T1000 (cell line): Measurements from ENCODE around the gene MTR.
"Not testable (repeated sequence)": the region's sequence is repeated elsewhere in the genome, so short reads cannot be mapped to it uniquely, and the experiment has no call there.

Experiments used
- DNase-seq: peaks from one replicate; lab custom pipeline; 2025; ENCODE audit warnings: mixed read lengths; lab: John Stamatoyannopoulos, UW

MTR gene

DNA sequence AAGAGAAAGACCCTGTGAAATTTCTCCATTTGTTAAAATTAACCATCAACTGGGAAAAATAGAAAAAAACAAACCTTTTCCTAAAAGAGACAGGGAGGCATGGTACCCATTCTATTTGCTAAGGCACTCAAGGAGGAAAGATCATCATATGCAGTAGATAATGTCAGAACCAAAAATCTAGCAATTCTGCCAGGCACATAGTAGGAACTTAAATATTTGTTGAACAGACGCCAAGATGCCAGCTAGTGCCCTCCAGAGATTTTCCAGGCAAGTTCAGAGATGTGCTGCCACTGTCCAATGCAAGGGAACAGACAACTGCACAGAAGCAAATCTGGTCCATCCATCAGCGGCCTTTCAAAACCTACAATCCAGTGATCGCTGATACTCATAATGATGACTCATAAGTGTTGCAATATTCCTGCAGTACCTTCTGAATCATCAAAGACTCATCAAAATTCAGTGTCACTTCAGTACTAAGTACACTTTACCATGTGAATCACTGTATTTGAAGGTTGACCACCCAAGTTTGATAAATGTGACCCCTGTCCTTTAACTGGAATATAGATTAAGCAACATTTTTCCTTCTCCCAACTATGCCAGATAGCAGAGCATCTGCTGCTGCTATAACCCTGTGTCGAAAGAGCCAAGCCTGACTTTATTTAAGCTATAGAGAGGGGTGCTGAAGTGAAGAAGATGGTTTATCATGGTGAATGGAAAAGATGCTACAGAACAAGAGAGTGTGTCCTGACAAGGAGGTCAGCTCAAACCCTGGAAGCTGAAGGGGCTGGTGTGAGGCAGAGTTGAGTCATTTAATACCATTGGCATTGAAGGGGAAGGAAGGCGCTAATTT, 110.0 kb downstream of the MTR start:
- peak; percentile 3 for DNase-seq

- no peak for DNase-seq
Observed at GRCh38 chr1:236907205-236907604, 112.1 kb downstream of the MTR start.

DNA sequence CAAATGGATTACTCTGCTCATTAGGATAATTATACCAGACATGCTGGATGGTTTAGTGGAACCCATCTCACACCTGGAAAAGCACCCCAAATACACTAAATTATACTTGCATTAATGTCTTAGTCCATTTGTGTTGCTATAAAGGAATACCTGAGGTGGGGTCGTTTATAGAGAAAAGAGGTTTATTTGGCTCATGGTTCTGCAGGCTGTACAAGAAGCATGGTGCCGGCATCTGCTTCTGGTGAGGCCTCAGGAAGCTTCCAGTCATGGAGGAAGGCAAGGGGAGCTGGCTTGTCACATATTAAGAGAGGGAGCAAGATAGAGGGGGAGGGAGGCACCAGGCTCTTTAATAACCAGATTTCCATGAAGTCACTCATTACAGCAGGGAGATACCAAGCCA, 113.6 kb downstream of the MTR start:
- DNase-seq, result no peak

- DNase-seq, result not testable (repeated sequence)
Observed at GRCh38 chr1:236911047-236911446, 116.0 kb downstream of the MTR start.

GRCh38 chr1:236913371-236914037, 118.4 kb downstream of the MTR start:
- DNase-seq, result no peak

DNA sequence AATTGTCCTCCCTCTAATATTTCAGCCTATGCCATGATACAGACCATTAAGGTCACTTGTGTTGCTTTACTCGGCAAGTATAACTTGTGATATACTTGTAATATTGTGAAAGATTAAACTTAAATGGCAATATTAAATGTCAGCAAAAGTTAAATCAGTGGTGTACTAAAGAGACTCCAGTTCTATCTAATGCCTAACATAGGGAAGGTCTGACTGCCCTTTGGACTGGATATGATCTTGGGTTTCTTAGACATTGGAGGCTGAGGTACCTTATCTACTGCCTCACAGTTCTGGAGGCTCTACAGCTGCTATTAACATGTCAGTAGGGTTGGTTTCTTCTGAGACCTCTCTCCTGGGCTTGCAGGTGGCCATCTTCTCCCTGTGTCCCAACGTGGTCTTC, 119.3 kb downstream of the MTR start:
- DNase-seq, result no peak

- no peak for DNase-seq
Observed at GRCh38 chr1:236916131-236916800, 121.2 kb downstream of the MTR start.

DNA sequence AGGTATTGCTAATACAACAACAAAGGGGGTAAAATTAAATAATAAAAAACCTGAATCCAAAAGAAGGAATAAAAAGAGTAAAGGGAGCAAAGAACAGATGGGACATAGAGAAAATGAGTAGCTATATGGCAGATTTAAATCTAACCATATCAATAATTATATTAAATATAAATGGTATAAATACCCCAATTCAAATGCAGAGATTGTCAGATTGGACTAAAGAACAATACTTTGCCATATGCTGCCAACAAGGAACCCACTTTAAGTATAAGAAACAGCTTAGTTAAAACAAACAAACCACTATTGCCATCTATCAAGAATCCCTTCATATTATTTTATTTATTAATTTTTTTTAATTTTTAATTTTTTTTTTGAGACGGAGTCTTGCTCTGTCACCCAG, 122.4 kb downstream of the MTR start:
- no peak for DNase-seq

GRCh38 chr1:236920286-236920894, 125.3 kb downstream of the MTR start:
- DNase-seq, result no peak

GRCh38 chr1:236921610-236922009, 126.5 kb downstream of the MTR start:
- no peak for DNase-seq

DNA sequence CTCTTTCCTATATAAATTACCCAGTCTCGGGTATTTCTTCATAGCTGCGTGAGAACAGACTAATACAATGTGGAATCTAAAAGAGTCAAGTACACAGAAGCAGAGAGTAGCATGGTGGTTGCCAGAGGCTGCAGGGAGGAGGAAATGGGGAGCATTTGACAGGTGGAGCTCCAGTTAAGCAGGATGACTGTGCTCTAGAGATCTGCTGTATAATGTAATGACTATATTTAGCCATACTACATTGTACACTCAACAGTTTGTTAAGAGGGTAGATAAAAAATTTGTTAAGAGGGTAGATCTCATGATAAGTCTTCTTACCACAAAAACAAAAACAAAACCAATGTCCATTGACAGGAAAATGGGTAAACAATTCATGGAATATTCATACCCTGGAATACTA, 127.1 kb downstream of the MTR start:
- no peak for DNase-seq

- DNase-seq, result no peak
Observed at GRCh38 chr1:236925386-236925785, 130.3 kb downstream of the MTR start.

GRCh38 chr1:236930503-236930902, 135.4 kb downstream of the MTR start:
- DNase-seq, result no peak

DNA sequence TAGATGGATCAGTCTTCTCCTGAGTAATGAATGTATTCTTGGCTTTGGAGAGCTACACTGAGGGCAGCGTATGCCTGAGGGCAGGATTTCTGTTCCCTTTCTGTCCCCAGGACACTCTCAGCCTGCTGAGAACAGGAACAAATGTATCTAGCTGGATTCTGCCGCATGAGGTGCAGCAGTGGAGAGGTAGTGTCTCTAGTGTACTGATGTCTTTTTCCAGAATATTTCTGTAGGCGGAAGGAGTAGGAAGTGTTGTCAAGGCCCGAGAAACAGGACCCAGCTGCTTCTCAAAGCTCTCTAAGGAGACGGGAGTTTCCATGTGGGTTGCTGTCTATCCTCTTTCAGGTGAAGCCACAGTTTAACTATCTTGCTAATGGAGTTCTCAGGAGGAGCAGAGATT, 143.7 kb downstream of the MTR start:
- DNase-seq, result no peak

DNA sequence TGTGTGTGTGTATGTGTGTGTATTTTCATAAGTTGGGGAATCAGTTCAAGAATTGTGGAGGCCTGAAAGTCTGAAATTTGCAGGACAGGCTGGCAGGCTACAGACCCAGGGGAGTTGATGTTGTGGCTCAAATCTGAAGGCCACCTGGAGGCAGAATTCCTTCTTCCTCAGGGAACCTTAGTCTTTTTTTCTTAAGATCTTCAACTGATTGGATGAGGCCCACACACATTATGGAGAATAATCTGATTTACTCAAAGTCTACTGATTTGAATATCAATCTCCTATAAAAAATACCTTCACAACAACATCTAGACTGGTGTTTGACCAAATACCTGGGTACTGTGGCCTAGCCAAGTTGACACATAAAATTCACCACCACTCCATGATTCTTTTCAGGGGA, 147.3 kb downstream of the MTR start:
- no peak for DNase-seq

DNA sequence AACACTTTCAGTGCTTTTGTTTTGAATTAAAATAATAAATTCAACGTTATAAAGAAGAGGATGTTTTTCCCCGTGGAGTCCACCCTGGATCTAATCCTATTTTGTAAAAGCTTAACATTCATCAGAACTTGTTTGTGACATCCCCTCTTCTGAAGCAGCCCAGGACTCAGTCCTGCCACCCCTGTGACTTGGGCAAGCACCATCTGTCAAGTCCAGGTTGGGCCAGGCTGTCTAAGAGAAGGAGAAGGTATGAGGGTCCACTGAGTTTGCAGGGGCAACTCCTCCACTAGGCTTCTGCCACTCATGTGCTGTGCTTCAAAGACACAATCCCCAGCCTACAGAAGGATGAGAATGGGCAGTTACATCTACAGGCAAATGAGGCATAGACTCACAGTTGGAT, 149.5 kb downstream of the MTR start:
- DNase-seq, result no peak

- no peak for DNase-seq
Observed at GRCh38 chr1:236945002-236945401, 149.9 kb downstream of the MTR start.

DNA sequence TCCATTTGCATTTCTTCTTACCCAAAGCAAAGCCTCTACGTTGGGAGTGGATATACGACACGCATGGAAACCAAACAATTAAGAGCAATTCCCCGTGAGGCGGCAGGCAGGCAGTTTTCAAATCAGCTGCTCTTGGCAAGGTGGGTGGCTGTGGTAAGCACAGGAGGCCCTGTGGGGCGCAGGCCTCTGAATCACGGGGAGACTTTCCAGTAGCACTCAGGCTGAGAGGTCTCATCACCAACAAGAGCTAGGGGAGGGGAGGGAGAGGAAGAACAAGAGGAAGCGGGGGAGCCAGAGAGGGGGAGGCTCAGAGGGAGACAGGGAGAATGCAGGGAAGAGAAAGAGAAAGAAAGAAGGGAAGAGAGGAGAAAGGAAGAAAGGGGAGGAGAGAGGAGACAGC, 152.7 kb downstream of the MTR start:
- no peak for DNase-seq

- DNase-seq, result no peak
Observed at GRCh38 chr1:236948381-236948780, 153.3 kb downstream of the MTR start.

DNA sequence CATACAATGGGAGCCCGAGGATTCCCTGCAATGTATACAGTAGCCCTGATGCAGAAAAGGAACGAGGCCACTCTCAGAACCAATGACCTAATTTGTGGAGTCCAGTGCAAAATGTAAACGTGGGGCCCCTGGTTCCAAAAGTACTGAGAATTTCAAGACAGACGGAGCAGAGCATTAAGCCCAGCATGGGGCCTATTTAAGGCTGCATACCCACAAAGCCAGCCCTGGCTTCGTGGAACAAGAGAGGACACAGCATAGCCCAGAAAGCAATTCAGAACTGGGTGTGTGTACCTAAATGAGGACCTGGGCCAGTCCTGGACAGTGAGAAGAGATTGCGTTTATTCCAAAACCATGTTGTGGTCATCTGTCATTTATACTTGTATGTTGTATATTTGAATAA, 153.9 kb downstream of the MTR start:
- no peak for DNase-seq

- DNase-seq, result no peak
Observed at GRCh38 chr1:236950365-236950764, 155.3 kb downstream of the MTR start.

DNA sequence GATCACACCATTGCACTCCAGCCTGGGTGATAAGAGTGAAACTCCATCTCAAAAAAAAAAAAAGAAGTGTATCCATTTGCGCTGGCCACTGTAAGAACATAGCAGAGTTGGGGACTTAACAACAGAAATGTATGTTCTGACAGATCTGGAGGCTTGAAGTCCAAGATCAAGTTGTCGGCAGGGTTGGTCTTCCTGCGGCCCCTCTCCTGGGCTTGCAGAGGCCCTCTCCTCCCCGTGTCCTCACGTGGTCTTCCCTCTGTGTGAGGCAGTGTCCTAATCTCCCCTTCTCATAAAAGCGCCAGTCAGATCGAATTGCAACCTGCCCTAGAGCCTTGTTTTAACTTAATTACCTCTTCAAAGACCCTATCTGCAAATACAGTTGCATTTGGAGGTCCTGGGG, 156.6 kb downstream of the MTR start:
- no peak for DNase-seq
